ENCODE data around the gene ODF2. TPM values are rescaled to one million over a fixed set of nuclear protein-coding genes. Genes with fewer than 3 reads are reported as not detected.

ODF2 gene
- total and polyA plus RNA-seq, 2 of the 13 experiments (the other 11 are each of a cell fraction or from before 2014, with no cell fraction given), result 9.8 to 31.3 TPM

GRCh38 chr9:128482186-128482585 lies 26.4 kb downstream of the ODF2 start:
- intact Hi-C loops (cut with micrococcal nuclease; ENCODE audit: unreplicated experiment), result no loop called here
- CTCF ChIA-PET (ENCODE audit: low intra/inter-chr PET ratio, low total read pairs), result no interaction called here
- H3K27me3 ChIP-seq (ENCODE audit: control insufficient read depth in 1 of 2, insufficient read depth in 2 of 2, low read length in 2 of 2), result no peaks in the 10 kb centered on the region
- FAIRE-seq (no peak), DNase-seq (ENCODE audit: low spot score) (no peak), ATAC-seq (no peak)
- H3K9ac ChIP-seq (ENCODE audit: insufficient read depth, low read depth, low read length), result no peak overlapping the region
- WGBS (ENCODE audit: low lambda C conversion rate), result 98% methylated on average over 7 of the region's 7 CpGs
- H4K20me1 ChIP-seq (ENCODE audit: insufficient read depth, low read length), result no peaks in the 10 kb centered on the region
- POLR2A ChIA-PET, result no interaction called here
- H3K36me3 ChIP-seq (replicated peaks in 1 of 2; ENCODE audit: control insufficient read depth in 1 of 2, insufficient read depth in 2 of 2, low read length in 2 of 2), result peaks cover 26 to 65% of the 10 kb centered on the region in 2 experiments
- BruUV-seq (replicated peaks), result no TSS peak
- H3K79me2 ChIP-seq (ENCODE audit: insufficient read depth, low read length), result no peaks in the 10 kb centered on the region
- no peak overlapping the region for H3K4me2 ChIP-seq (ENCODE audit: low read depth, low read length)
- no peak overlapping the region for H3K4me3 ChIP-seq (replicated peaks in 1 of 3; ENCODE audit: insufficient read depth in 1 of 3, low read depth in 2 of 3, low read length in 3 of 3)
- H3K4me1 ChIP-seq (ENCODE audit: insufficient read depth, low read length), result no peaks in the 10 kb centered on the region
- in situ Hi-C loops (cut with HindIII; ENCODE audit: extremely low pct_ligation_motif_present, low pct_unique_long_range_greater_than_20kb), result no loop called here
- TF ChIP-seq KLF12 (CRISPR knock-in tag; IDR thresholded peaks at IDR 0.05; ENCODE audit: borderline replicate concordance), result no peak
- H2AFZ ChIP-seq (ENCODE audit: low read length), result no peak overlapping the region
- no peak overlapping the region for H3K27ac ChIP-seq (ENCODE audit: extremely low read length, insufficient read depth, low read length)
- H3K9me3 ChIP-seq (ENCODE audit: low read length), result no peaks in the 10 kb centered on the region

- DNase-seq (ENCODE audit: low spot score) (no peak), FAIRE-seq (no peak), ATAC-seq (no peak)
- BruUV-seq (replicated peaks), result no TSS peak
- POLR2A ChIA-PET, result no interaction called here
- Histone ChIP-seq H3K4me1 (ENCODE audit: insufficient read depth, low read length) (no peaks in the 10 kb centered on the region), H3K4me2 (ENCODE audit: low read depth, low read length) (no peak overlapping the region), H2AFZ (ENCODE audit: low read length) (no peak overlapping the region), H3K4me3 (replicated peaks in 1 of 3; ENCODE audit: insufficient read depth in 1 of 3, low read depth in 2 of 3, low read length in 3 of 3) (no peak overlapping the region), H3K9me3 (ENCODE audit: low read length) (no peaks in the 10 kb centered on the region), H3K9ac (ENCODE audit: insufficient read depth, low read depth, low read length) (no peak overlapping the region), H3K79me2 (ENCODE audit: insufficient read depth, low read length) (no peaks in the 10 kb centered on the region), H3K27ac (ENCODE audit: extremely low read length, insufficient read depth, low read length) (no peak overlapping the region), H3K36me3 (replicated peaks in 1 of 2; ENCODE audit: control insufficient read depth in 1 of 2, insufficient read depth in 2 of 2, low read length in 2 of 2) (peaks cover 30 to 67% of the 10 kb centered on the region in 2 experiments), H3K27me3 (ENCODE audit: control insufficient read depth in 1 of 2, insufficient read depth in 2 of 2, low read length in 2 of 2) (no peaks in the 10 kb centered on the region), H4K20me1 (ENCODE audit: insufficient read depth, low read length) (no peaks in the 10 kb centered on the region)
- CTCF ChIA-PET (ENCODE audit: low intra/inter-chr PET ratio, low total read pairs), result no interaction called here
- in situ Hi-C loops (cut with HindIII; ENCODE audit: extremely low pct_ligation_motif_present, low pct_unique_long_range_greater_than_20kb), result no loop called here
- intact Hi-C loops (cut with micrococcal nuclease; ENCODE audit: unreplicated experiment), result no loop called here
- WGBS (ENCODE audit: low lambda C conversion rate), result 95% methylated on average over 17 of the region's 17 CpGs
- TF ChIP-seq GTF3A (CRISPR knock-in tag; conservative IDR thresholded peaks at IDR 0.05) (no peak), RCOR2 (CRISPR knock-in tag; IDR thresholded peaks at IDR 0.05) (no peak), NCOA2 (CRISPR knock-in tag; IDR thresholded peaks at IDR 0.05) (no peak), FOXO4 (CRISPR knock-in tag; conservative IDR thresholded peaks at IDR 0.05) (no peak), ARID4A (CRISPR knock-in tag; IDR thresholded peaks at IDR 0.05; ENCODE audit: borderline replicate concordance) (no peak), HOXA9 (CRISPR knock-in tag; IDR thresholded peaks at IDR 0.05; ENCODE audit: borderline replicate concordance) (no peak), AFF4 (CRISPR knock-in tag; IDR thresholded peaks at IDR 0.05) (no peak)
Measured at GRCh38 chr9:128484686-128485413, 29.0 kb downstream of the ODF2 start.

Data from HepG2 (cell line).